GM10248 (cell line): ENCODE results near the gene BCLAF1.

Experiments used
- CTCF ChIA-PET: fragments of 300-600 bp; sonication (Branson Sonifier 250); formaldehyde crosslinking; extraction: SDS; loops from one replicate; lab custom pipeline; 2021; ENCODE audit warnings: antibody characterized with exemption; lab: Yijun Ruan, JAX
- POLR2A ChIA-PET: fragments of 350-650 bp; sonication (Branson Sonifier 250); formaldehyde crosslinking; extraction: SDS; loops from one replicate; lab custom pipeline; 2020; ENCODE audit warnings: antibody characterized with exemption; lab: Yijun Ruan, JAX
- DNase-seq: peaks from one replicate; pipeline ENCODE4 v3.0.0; 2012; ENCODE audit errors: extremely low spot score
- CTCF ChIP-seq: IDR thresholded peaks from 2 replicates; pipeline ENCODE4 v1.5.1; 2012; ENCODE audit warnings: mild to moderate bottlenecking, low read depth; ENCODE audit errors: extremely low read depth, missing control alignments, control extremely low read depth

BCLAF1 gene

GRCh38 chr6:136289579-136290409 is at the start of gene BCLAF1:
BCLAF1 (minus strand) TSS chr6:136289846; CDS start chr6:136279866, 9,980 bp downstream.
- CTCF ChIA-PET: interaction anchor here (1.1 to 2.5 kb wide), 5 partner anchors 23 to 753 kb away, joined by 3 to 7 read pairs (median 4); partner anchors contain the start of gene MAP3K5
- POLR2A ChIA-PET: interaction anchor here (0.6 to 3.5 kb wide), 11 partner anchors 8 to 1369 kb away, joined by 3 to 21 read pairs (median 3); partner anchors contain the start of genes AHI1 and MTFR2
- peak; percentile 96 for DNase-seq
- no peak for TF ChIP-seq CTCF

GRCh38 chr6:136338486-136338885 is 48.8 kb upstream of the BCLAF1 start:
- ChIA-PET POLR2A (no interaction called here), CTCF (no interaction called here)
- TF ChIP-seq CTCF: no peak
- DNase-seq: no peak

GRCh38 chr6:136337606-136338005 is 48.0 kb upstream of the BCLAF1 start:
- ChIA-PET POLR2A (no interaction called here), CTCF (interaction anchor here (1.2 to 2.5 kb wide), 2 partner anchors 11 to 20 kb away, joined by 3 to 8 read pairs; no protein-coding TSS in a partner anchor)
- TF ChIP-seq CTCF: no peak
- DNase-seq: no peak

- POLR2A ChIA-PET: no interaction called here
These were observed 47.5 kb upstream of the BCLAF1 start for GRCh38 chr6:136337121-136337520.

GRCh38 chr6:136335736-136336363 is 46.2 kb upstream of the BCLAF1 start:
- ChIA-PET CTCF (interaction anchor here (0.9 to 2.5 kb wide), 2 partner anchors 18 to 22 kb away, joined by 3 to 8 read pairs; no protein-coding TSS in a partner anchor), POLR2A (no interaction called here)
- no peak for TF ChIP-seq CTCF
- DNase-seq: no peak

More at GRCh38 chr6:136337121-136337520, 47.5 kb upstream of the BCLAF1 start:
- CTCF ChIA-PET: interaction anchor here (1.2 to 2.5 kb wide), 2 partner anchors 12 to 19 kb away, joined by 3 to 8 read pairs; no protein-coding TSS in a partner anchor
- no peak for DNase-seq
- no peak for TF ChIP-seq CTCF

GRCh38 chr6:136334853-136335252 is 45.2 kb upstream of the BCLAF1 start:
- CTCF ChIA-PET: no interaction called here

More at GRCh38 chr6:136334853-136335252, 45.2 kb upstream of the BCLAF1 start:
- no peak for TF ChIP-seq CTCF
- POLR2A ChIA-PET: no interaction called here
- no peak for DNase-seq
